H9 (cell line): ENCODE results near the gene RGS3. TPM values are rescaled to one million over a fixed set of nuclear protein-coding genes. Genes with fewer than 3 reads are reported as not detected.

Experiments
- DNase-seq: peaks from one replicate; pipeline ENCODE4 v3.0.0-alpha.2; 2017
- H2AFZ ChIP-seq: one replicate; pipeline ENCODE4 v1.6.1; 2013; ENCODE audit warnings: mild to moderate bottlenecking, low read length, control low read depth, moderate library complexity
- H2AK5ac ChIP-seq: 2 replicates; pipeline ENCODE4 v1.6.1; 2013; ENCODE audit warnings: low read length, control low read depth, mixed read lengths; ENCODE audit not compliant: insufficient read length
- H2BK120ac ChIP-seq: one replicate; pipeline ENCODE4 v1.6.1; 2013; ENCODE audit warnings: low read depth, mild to moderate bottlenecking, low read length, control low read depth, inconsistent platforms; ENCODE audit not compliant: poor library complexity, severe bottlenecking
- H2BK12ac ChIP-seq: 2 replicates; pipeline ENCODE4 v1.6.1; 2013; ENCODE audit warnings: low read length, control low read depth, mixed read lengths, low read depth; ENCODE audit not compliant: insufficient read length
- H2BK15ac ChIP-seq: 2 replicates; pipeline ENCODE4 v1.6.1; 2013; ENCODE audit warnings: low read depth, low read length, control low read depth
- H2BK20ac ChIP-seq: one replicate; pipeline ENCODE4 v1.6.1; 2013; ENCODE audit warnings: low read depth, mild to moderate bottlenecking, low read length, control low read depth, inconsistent platforms; ENCODE audit not compliant: poor library complexity, severe bottlenecking
- H2BK5ac ChIP-seq: 2 replicates; pipeline ENCODE4 v1.6.1; 2013; ENCODE audit warnings: low read length, control low read depth, mixed read lengths; ENCODE audit not compliant: insufficient read length
- H3K14ac ChIP-seq: 2 replicates; pipeline ENCODE4 v1.6.1; 2013; ENCODE audit warnings: low read length, control low read depth; ENCODE audit not compliant: insufficient read depth
- H3K18ac ChIP-seq: 2 replicates; pipeline ENCODE4 v1.6.1; 2013; ENCODE audit warnings: low read depth, mild to moderate bottlenecking, mixed read lengths, low read length, control low read depth; ENCODE audit not compliant: insufficient read length
- H3K23ac ChIP-seq: 2 replicates; pipeline ENCODE4 v1.6.1; 2013; ENCODE audit warnings: low read length, control low read depth, mixed read lengths, low read depth; ENCODE audit not compliant: insufficient read length
- H3K23me2 ChIP-seq: 2 replicates; pipeline ENCODE4 v1.6.1; 2013; ENCODE audit warnings: low read depth, mild to moderate bottlenecking, mixed read lengths, low read length, control low read depth; ENCODE audit not compliant: insufficient read length, poor library complexity, severe bottlenecking
- H3K27ac ChIP-seq: 2 replicates; pipeline ENCODE4 v1.5.1; 2013; ENCODE audit warnings: low read length, control low read depth, mixed read lengths, low read depth; ENCODE audit not compliant: insufficient read length
- H3K27me3 ChIP-seq: 2 replicates; pipeline ENCODE4 v1.6.1; 2013; ENCODE audit warnings: low read length, control low read depth, inconsistent platforms; ENCODE audit not compliant: insufficient read depth
- H3K4ac ChIP-seq: 2 replicates; pipeline ENCODE4 v1.6.1; 2013; ENCODE audit warnings: low read depth, mild to moderate bottlenecking, control low read depth, inconsistent platforms, low read length, moderate library complexity
- H3K4me1 ChIP-seq: 2 replicates; pipeline ENCODE4 v1.6.1; 2013; ENCODE audit warnings: low read length, control low read depth, inconsistent platforms; ENCODE audit not compliant: insufficient read depth
- H3K4me2 ChIP-seq: 2 replicates; pipeline ENCODE4 v1.6.1; 2013; ENCODE audit warnings: low read length, control low read depth, mixed read lengths; ENCODE audit not compliant: insufficient read length, insufficient read depth
- H3K56ac ChIP-seq: 2 replicates; pipeline ENCODE4 v1.6.1; 2013; ENCODE audit warnings: low read depth, mild to moderate bottlenecking, mixed read lengths, low read length, control low read depth; ENCODE audit not compliant: insufficient read length
- H3K79me1 ChIP-seq: 2 replicates; pipeline ENCODE4 v1.6.1; 2013; ENCODE audit warnings: low read depth, mild to moderate bottlenecking, moderate library complexity, low read length, control low read depth, inconsistent platforms; ENCODE audit not compliant: insufficient read depth, poor library complexity, severe bottlenecking
- H3K79me2 ChIP-seq: 2 replicates; pipeline ENCODE4 v1.6.1; 2013; ENCODE audit warnings: low read length, control low read depth, inconsistent platforms; ENCODE audit not compliant: insufficient read depth
- H3K9ac ChIP-seq: 2 replicates; pipeline ENCODE4 v1.6.1; 2013; ENCODE audit warnings: low read length, control low read depth, mixed read lengths; ENCODE audit not compliant: insufficient read length; ENCODE audit errors: extremely low read depth
- H3K9me3 ChIP-seq: one replicate; pipeline ENCODE4 v1.6.1; 2013; ENCODE audit warnings: low read depth, low read length, inconsistent platforms; ENCODE audit not compliant: control insufficient read depth
- H3T11ph ChIP-seq: one replicate; pipeline ENCODE4 v1.6.1; 2013; ENCODE audit warnings: mild to moderate bottlenecking, low read length, control low read depth, inconsistent platforms
- H4K20me1 ChIP-seq: one replicate; pipeline ENCODE4 v1.6.1; 2013; ENCODE audit not compliant: control insufficient read depth, insufficient read length, insufficient read depth
- H4K5ac ChIP-seq: 2 replicates; pipeline ENCODE4 v1.6.1; 2013; ENCODE audit warnings: low read depth, mild to moderate bottlenecking, mixed read lengths, low read length, control low read depth; ENCODE audit not compliant: insufficient read length
- H4K8ac ChIP-seq: replicated peaks from 2 replicates; pipeline ENCODE4 v1.6.1; 2013; ENCODE audit warnings: low read length, control low read depth, mixed read lengths, low read depth; ENCODE audit not compliant: insufficient read length
- H4K91ac ChIP-seq: 2 replicates; pipeline ENCODE4 v1.6.1; 2013; ENCODE audit warnings: low read depth, mild to moderate bottlenecking, moderate library complexity, mixed read lengths, low read length, control low read depth; ENCODE audit not compliant: insufficient read length
- H3K27ac Mint-ChIP-seq, 3 experiments: 2 replicates in 2 of 3; 3 replicates in 1 of 3; pipeline ENCODE4 v1.8.0; 2020 to 2021; ENCODE audit warnings: mixed read lengths in 3 of 3, mild to moderate bottlenecking in 1 of 3, moderate library complexity in 1 of 3
- H3K27me3 Mint-ChIP-seq: 2 replicates; pipeline ENCODE4 v1.8.0; 2021; ENCODE audit warnings: low read depth, mild to moderate bottlenecking, moderate library complexity, mixed read lengths
- H3K36me3 Mint-ChIP-seq, 3 experiments: 2 replicates in 2 of 3; 3 replicates in 1 of 3; pipeline ENCODE4 v1.8.0; 2020 to 2021; ENCODE audit warnings: low read depth in 3 of 3, mixed read lengths in 3 of 3; ENCODE audit not compliant: insufficient read depth in 1 of 3
- H3K4me1 Mint-ChIP-seq, 2 experiments: 2 replicates each; pipeline ENCODE4 v1.8.0; 2020; ENCODE audit warnings: mixed read lengths in 2 of 2
- H3K4me3 Mint-ChIP-seq, 2 experiments: 2 replicates in 1 of 2; 3 replicates in 1 of 2; pipeline ENCODE4 v1.8.0; 2020 to 2021; ENCODE audit warnings: mild to moderate bottlenecking in 2 of 2, mixed read lengths in 2 of 2, moderate library complexity in 1 of 2
- H3K9me3 Mint-ChIP-seq, 2 experiments: 2 replicates in 1 of 2; 3 replicates in 1 of 2; pipeline ENCODE4 v1.8.0; 2020; ENCODE audit warnings: mild to moderate bottlenecking in 2 of 2, mixed read lengths in 2 of 2, moderate library complexity in 1 of 2
- CTCF ChIP-seq: fragments of 200-600 bp; sonication (generic); conservative IDR thresholded peaks from 3 replicates; pipeline ENCODE4 v1.8.0; 2021; ENCODE audit warnings: antibody characterized with exemption, mild to moderate bottlenecking
- WGBS: extraction: QIAGEN DNeasy Blood & Tissue Kit; methylation state at CpG from one replicate; pipeline ENCODE4 v1.1.7; 2013; ENCODE audit warnings: missing lambda C conversion rate, low lambda C conversion rate, mixed read lengths; ENCODE audit not compliant: insufficient read length; ENCODE audit errors: extremely low coverage; 5-methylcytosine and 5-hydroxymethylcytosine counted together
- total RNA-seq: library from RNA; stranded (reverse); gene quantifications from 2 replicates; pipeline ENCODE4 v1.2.1, GENCODE V29; 2021

Gene RGS3
- total RNA-seq, 1 experiment from 2014 or later = 13.9 TPM

- no peak overlapping the region for H2AK5ac ChIP-seq
- H3K79me2 ChIP-seq = no peaks in the 10 kb centered on the region
- H2BK15ac ChIP-seq = no peak overlapping the region
- no peak overlapping the region for H3T11ph ChIP-seq
- H2BK12ac ChIP-seq = no peak overlapping the region
- TF ChIP-seq CTCF = no peak
- H3K9me3 ChIP-seq = no peaks in the 10 kb centered on the region
- Mint-ChIP-seq H3K27me3 (no peaks in the 10 kb centered on the region), H3K36me3 (no peaks in the 10 kb centered on the region; a peak in 2 of 7 replicates), H3K4me3 (no peak overlapping the region), H3K9me3 (no peaks in the 10 kb centered on the region), H3K27ac (no peak overlapping the region), H3K4me1 (peaks cover 7 to 19% of the 10 kb centered on the region in 2 experiments)
- H2BK120ac ChIP-seq = no peak overlapping the region
- no peaks in the 10 kb centered on the region for H3K27me3 ChIP-seq
- no peak overlapping the region for H3K23ac ChIP-seq
- H3K4me1 ChIP-seq = peaks cover 3% of the 10 kb centered on the region; the same call in 1 of the 2 replicates
- H3K18ac ChIP-seq = no peak overlapping the region
- WGBS = no CpG with 5 or more reads among the region's 1 CpG
- H3K4ac ChIP-seq = no peak overlapping the region
- no peak overlapping the region for H3K9ac ChIP-seq
- no peak overlapping the region for H4K8ac ChIP-seq
- no peaks in the 10 kb centered on the region for H3K79me1 ChIP-seq
- H4K91ac ChIP-seq = no peak overlapping the region
- H3K56ac ChIP-seq = no peak overlapping the region
- no peak overlapping the region for H4K5ac ChIP-seq
- DNase-seq = no peak
- no peak overlapping the region for H2BK5ac ChIP-seq
- no peak overlapping the region for H3K14ac ChIP-seq
- no peaks in the 10 kb centered on the region for H3K23me2 ChIP-seq
- no peak overlapping the region for H3K4me2 ChIP-seq
- H2BK20ac ChIP-seq = no peak overlapping the region
- no peak overlapping the region for H3K27ac ChIP-seq
- H4K20me1 ChIP-seq = no peaks in the 10 kb centered on the region
- H2AFZ ChIP-seq = no peak overlapping the region
Measured at GRCh38 chr9:113530942-113531341, 67.4 kb downstream of the RGS3 start.
